HG03342 (cell line): ENCODE data around the gene IGFN1.
"Not testable (repeated sequence)": the region's sequence is repeated elsewhere in the genome, so short reads cannot be mapped to it uniquely, and the experiment has no call there.

Experiments
- ATAC-seq: cut with Tn5 transposase; IDR thresholded peaks from one replicate; pipeline ENCODE4 v1.9.1; 2021; ENCODE audit warnings: mild to moderate bottlenecking, moderate library complexity; ENCODE audit not compliant: unreplicated experiment

The IGFN1 gene

DNA sequence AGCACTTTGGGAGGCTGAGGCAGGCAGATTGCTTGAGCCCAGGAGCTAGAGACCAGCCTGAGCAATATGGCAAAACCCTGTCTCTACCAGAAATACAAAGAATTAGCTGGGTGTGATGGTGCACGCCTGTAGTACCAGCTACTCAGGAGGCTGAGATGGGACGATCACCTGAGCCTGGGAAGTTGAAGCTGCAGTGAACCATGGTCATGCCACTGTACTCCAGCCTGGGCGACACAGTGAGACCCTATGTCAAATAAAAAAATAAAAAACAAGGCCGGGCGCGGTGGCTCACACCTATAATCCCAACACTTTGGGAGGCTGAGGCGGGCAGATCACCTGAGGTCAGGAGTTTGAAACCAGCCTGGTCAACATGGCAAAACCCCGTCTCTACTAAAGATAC is 27.6 kb upstream of the IGFN1 start:
- ATAC-seq, result not testable (repeated sequence)

DNA sequence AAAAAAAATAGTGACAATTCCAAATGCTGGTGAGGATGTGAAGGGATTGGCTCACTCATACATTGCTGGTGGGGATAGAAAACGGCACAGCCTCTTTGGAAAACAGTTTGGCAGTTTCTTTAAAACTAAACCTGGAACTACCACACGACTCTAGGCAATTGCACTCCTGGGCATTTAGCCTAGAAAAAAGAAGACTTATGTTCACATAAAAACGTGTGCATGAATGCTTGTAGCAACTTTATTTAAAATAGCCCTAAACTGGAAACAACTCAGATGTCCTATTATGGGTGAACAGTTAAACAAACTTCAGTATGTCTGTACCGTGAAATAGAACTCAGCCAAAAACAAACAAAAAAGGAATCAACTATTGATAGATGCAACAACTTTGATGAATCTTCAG is 26.9 kb upstream of the IGFN1 start:
- no peak for ATAC-seq

DNA sequence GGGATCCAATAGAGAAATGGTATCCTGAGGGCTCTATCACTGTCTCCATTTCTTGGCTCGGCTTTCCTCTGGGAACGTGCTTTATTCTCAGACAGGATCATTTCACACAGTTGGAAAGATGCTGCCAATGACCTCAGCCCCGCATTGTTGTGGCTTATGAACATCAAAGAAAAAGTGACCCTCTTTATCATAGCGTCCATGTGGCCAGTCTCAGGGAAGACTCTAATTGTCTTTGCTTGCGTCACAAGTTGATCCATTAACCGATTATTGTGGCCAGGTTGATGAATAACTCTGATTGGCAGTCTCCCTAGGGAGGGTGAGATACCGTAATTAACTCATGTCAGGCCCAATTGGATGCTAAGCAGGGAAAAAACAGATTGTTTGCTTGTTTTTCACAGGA is 26.0 kb upstream of the IGFN1 start:
- ATAC-seq, result no peak

DNA sequence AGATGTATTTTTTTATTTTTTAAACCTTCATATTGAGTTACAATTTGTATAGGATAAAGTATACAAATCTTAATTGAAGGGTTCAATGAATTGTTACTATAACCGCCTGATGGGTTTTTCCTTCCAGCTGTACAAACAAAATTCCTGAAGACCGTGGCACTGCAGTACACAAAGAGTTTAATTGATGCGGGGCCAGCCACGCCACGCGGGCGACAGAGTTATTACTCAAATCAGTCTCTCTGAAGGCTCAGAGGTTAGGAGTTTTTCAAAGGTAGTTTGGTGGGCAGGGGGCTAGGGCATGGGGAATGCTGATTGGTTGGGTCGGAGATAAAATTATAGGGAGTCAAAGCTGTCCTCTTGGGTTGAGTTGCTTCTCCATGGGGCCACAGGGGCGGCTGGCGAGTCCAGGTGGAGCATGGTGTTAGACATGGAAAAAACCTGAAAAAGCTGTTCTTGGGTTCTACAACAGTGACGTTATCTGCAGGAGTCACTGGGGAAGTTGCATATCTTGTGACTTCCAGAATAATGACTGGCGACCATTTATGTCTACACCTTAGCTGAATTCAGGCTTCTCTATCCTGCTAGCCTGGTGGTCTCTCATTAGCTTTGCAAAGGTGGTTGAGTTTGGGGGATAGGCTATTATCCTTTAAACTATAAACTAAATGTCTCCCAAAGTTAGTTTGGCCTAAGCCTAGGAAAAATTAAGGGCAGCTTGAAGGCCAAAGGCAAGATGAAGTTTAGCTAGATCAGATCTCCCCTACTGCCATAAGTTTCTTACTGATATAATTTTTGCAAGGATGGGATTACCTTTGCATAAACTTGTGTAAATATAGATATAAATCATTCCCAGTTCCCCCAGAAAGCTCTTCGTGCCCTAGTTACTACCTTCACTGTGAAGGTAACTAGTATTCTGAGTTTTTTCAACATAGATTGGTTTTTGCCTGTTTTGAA is 23.3 kb upstream of the IGFN1 start:
- no peak for ATAC-seq

DNA sequence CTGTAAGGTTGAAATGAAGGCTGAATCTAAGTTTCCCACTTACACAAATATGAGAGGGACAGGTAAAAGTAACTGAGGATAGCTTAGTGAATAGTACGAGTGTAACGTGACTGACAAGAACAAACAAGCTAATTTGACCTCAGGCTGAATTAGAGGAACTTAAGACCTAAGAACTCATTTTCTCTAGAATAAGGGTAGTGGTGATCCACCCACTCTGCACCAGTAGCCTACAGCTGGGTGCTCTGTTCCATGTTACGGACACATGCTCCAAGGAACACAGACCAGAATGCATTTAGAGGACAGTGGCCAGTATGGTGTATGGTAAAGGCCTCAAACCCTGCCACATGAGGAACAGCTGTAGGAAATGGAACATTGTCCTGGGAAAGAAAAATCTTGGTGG is 21.4 kb upstream of the IGFN1 start:
- ATAC-seq, result no peak

DNA sequence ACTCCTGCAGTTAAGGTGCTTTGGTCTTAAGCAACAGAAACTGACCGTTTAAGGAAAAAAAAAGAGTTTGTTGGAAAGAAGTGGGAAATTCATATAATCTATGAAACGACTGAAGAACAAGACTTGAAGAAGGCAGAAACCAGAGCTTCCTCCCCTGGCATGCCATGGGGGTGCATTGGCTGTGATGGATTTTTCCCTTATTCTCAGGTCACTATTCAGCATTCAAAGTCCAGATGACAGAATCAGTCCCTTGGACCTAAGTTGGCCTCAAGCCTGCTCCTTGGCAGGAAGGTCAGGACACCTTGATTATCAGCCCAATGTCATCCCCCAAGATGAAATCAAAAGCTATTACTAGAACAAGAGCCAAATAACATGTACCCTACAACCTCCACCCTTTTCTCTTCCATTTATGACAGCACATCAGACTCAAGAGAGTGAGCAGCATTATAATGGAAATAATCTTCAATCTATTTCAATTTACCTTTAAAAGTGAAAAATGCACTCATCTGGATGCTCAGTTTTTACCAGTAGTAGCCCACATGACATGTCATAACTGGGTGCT is 20.6 kb upstream of the IGFN1 start:
- no peak for ATAC-seq

DNA sequence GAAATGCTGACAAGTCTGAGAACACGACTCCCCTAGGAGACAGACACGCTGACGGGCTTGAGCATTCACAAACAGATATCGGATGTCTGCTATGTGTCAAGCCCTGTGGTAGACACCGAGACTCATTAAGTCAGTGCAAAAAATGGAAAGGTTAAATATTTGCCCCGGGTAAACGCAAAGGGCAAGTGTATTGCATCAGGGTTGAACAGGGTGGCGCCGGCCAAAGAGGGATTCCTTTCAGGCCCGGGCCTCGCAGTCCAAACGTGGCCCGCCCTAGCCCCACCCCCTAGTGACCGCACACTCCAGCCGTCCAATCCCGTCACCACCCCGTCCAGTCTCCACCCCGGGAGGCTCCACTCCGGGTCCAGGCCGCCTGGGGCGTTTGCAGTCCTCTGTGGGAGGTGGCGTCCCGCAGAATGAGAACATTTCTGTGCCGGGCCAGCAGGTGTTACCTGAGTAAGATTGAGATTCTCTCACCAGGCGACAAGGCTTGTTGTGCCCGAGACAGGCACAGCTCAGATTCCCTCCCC is 20.0 kb upstream of the IGFN1 start:
- peak; percentile 88 for ATAC-seq

DNA sequence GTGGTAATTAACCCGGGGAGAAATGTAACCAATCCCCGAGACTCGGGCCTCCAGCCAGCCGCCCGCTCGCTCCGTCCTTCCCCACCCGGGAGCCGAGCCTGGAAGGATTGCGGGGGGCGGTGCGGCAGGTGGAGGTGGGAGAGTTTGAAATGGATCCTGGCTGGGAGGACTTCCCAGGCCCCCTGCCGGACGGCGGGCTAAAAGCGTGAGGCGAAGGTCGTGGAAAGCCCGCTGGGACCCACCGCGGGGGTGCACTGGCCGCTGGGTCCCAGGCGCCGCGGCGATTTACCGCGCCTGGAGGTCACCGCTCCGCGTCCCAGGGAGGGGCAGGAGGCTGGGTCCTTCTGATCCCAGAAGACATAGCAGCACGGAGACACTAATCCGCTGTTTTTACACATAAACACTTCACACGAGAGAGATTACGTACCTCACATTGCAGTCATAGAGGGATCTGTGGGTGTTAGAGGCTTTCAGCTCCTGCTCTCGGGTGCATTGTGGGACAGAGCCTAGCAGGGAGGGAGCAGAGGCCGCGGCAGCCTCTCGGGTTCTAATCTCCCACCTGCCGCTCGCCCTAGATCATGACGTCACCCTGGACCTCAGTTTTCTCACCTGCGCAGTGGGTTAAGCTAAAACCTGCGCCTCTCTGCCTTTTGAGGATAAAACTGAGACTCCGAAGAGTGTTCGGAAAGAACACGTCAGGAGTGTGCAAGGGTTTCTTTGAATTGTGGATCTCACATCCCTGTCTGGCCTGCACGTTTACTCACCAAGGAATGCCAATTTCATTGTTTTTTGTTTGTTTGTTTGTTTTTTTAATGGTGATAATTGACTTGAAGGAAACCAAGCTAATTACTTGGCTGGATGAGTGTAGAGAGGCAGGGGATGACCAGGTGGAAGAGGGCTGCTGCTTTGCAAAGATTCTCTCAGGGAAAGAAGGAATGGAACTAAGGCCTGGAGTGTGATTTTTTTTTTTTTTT is 19.3 kb upstream of the IGFN1 start:
- ATAC-seq, result peak; percentile 45

DNA sequence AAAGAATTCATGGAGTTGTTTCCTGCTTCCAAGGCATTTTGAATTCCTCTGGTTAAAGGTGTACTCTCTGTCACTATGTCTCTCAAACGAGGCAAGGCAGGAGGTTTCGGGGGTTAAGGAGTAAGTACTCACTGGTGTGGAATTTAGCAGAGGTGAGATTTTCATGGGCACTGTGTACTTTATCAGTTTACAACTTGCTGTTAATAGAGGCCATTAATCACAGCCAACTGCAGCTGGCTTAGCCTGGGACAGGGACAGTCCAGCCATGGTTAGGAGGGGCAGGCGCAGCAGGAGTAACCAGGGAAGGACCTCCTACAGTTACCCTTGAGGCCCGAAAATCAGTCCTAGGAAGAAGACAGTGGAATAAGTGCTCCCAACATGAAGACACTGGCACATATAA is 18.3 kb upstream of the IGFN1 start:
- no peak for ATAC-seq

DNA sequence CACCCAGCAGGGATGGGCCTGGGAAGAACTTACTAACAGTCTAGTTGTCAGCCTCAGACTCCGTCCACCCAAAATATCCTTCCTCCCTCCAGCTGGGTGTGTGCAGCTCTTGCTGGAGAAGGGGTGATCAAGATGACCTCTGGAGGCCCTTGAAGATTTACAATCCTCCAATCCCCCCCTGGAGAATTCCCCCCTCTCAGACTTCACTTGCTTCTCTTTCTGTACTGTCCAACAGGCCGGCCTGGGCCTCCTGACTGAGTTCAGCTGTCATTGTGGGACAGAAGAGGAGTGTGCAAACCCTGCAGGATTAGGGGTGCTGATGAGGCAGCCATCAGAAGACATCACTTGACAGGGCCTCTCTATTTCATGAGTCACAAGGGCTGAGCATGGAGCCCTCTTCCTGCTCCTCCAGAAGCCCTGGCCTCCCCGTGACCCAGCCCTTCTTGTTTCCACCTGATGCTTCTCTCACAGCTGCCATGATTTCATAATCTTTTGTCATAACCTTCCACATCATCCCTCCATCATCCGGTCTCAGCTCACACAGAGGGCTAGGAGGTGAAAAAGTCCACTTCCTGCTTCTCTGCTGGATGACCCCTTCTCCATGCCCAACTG is 17.5 kb upstream of the IGFN1 start:
- ATAC-seq, result no peak

DNA sequence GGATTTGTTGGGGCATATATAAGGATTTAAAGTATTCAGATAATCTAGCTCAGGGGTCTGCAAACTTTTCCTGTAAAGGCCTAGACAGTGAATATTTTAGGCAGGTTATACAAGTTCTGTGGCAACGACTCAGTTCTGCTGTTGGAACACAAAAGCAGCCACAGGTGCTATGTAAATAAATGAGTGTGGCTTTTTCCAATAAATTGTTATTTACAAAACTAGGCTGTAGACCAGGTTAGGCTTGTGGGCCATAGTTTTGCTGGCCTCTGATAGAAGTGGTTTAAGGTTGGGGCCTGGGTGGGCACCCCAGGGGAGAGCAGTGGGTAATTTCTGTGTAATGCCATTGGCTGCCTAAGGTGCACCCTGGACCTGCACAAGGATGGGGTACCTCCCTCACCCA is 16.9 kb upstream of the IGFN1 start:
- ATAC-seq, result no peak

DNA sequence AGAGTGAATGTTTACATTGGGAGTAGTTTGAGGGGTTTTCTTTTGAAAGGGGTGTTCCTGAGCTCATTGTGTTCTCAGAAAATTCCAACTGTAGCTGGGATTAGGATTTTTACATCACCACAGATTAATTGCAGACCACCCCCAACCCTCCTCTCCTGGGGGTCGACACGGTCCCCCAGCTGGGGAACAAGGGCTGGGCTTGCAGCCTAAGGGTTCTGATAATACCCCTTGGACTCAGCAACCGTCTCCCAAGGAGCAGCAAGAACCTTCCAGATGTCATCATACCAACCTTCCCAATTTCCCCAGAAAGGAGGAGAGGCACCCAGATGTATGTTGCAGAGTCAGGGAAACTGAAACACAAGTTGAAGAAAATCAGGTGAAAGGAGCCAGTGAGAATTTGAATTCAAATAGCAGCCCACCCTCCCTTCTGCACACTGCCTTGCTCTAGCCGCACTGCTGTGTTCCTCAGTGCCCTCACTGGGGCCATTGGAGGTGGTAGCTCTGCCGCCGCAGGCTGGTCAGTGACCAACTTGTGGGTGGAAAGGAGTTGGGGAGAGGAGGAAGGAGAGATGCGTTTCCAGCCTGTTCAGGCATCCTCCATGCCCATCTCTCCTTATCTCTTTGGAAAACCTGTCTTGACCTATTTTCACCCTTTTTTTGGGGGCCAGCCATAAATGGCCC is 14.7 kb upstream of the IGFN1 start:
- ATAC-seq, result no peak

DNA sequence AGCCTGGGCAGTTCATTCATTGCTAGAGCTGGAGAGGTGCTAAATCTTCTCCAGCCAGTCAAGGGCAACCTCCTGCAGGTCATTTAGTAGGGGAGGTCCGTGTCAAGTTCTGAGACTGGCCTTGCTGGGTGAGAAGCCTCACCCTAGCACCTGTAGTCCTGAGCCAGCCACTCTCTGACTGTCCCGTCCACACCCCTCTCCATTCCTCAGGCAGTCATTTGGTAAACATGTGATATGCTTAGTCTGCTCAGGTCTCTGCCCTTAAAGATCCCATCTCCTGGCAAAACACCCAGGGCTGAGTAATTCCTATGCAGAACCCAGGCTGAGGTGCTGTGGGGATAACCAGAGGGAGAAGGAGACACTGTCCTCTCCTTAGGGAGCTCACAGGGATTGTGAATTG is 13.7 kb upstream of the IGFN1 start:
- no peak for ATAC-seq

DNA sequence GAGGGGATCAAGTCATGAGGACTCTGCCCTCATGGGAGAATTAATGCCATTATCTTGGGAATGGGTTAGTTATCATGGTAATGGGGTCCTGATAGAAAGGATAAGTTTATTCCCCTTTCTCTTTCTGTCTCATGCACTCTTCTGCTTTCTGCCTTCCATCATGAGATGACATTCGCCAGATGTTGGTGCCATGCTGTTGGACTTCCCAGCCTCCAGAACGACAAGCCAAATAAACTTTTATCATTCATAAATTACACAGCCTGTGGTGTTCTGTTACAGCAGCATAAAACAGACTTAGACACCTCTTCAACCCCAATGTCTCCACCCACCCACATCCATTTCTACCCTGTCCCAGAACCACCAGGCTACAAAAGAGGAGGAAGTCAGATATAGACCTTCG is 11.9 kb upstream of the IGFN1 start:
- no peak for ATAC-seq

DNA sequence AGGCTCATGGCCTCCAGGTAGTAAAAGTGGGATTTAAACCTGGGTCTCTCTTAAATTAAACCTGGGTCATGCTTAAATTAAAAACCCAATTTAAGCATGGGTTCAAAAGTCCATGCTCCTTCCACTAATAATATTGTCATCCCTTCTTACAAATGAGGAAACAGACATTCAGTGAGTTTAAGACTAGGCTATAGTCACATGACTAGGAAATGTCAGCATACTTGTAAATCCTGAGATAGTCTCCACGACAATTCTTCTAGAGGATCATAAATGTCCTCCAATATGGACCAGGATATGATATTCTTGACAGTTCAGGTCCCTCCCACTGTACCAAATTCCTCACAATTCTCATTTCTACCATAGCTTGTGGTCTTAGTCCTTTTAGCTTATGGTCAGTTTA is 10.5 kb upstream of the IGFN1 start:
- no peak for ATAC-seq

DNA sequence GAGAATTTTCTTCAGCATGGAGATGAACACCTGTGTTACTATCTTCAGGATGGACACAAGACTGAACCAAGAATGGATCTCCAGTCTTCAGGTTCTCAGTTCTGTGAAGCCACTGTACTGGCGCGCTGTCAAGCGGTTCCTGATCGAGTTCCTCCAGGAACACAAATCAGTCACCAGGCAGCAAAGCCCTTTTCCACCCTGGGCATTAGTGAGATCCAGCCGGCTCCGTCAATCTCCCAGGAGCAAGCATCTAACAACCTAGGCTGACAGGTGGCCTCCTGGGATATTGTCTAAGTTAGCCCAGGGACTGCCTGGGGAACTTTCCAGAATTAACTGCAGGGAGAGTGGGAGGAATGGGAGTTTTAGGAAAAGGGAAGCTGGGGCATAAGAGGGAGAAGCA is 9.7 kb upstream of the IGFN1 start:
- ATAC-seq, result no peak

DNA sequence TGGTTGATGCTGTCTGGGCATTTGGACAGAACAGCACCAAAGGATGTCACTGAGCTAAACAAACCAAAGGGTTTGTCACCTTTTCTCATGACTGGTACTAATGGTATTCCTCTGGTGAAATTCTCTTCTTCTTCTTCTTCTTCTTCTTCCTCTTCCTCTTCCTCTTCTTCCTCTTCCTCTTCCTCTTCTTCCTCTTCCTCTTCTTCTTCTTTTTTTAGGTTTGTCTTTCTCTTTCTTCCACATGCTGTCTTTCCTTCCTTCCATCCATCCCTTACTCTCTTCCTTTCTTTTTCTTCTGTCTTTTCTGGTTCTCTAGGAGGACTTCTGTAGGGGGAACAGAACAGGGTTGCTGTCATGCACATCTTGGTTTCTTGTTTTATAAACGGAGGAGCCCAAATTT is 9.3 kb upstream of the IGFN1 start:
- ATAC-seq, result no peak

DNA sequence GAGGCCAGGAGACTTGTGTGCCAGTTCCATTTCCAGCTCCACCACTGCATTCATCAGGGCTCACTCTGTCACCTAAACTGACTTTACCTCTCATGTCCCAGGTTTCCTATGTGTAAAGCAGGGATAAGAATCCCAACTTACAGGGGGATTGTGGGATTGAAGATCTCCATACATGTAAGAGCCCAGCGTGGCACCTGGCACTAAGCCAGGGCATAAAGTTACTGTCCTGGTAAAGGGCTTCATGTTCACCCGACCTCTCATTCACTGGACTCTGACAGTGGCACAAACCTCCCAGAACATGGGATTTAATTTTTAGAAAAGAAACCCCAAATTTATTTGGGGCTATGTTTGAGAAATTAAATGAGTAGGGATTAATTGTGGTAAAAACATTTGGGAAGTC is 8.9 kb upstream of the IGFN1 start:
- no peak for ATAC-seq

DNA sequence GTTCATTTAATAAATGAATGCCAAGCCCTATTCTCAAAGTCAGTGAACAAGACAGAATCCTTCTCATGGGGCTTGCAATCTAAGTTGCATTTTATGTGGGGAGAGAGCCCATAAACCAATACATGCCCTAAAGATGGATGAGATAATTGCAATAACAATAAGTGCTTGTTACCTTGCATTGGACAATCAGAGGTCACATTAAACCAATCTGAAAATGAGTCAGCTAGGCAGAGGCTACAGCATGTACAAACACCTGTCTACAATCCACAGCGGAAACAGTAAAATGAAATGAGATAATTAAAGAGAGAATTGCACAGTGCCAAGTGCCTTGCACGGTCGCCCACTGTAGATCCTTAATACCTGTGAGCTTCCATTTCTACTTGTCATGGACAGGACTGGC is 7.4 kb upstream of the IGFN1 start:
- ATAC-seq, result no peak

DNA sequence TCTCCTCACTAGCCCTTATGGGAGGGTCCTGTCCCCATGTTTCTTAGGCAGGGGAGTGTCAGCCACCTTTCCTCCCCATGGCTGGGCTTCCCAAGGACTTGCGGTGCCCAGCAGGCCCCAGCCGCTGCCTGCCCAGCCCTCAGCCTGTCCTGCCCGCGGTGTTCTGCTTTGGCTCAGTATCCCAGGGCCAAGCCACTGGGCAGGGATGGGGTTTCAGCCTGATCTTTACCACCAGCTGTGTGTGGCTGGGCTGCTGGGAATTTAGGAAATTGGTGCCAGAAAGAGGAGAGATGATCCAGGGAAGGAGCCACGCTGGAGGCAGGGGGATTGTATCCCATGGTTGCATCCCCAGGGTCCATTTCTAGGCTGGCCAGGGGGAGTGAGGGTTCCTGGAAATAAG is 6.9 kb upstream of the IGFN1 start:
- no peak for ATAC-seq
